CD4-positive, alpha-beta T cell treated with Interferon gamma for 1 hour (primary cell): ENCODE results near the gene BTG2.

Source experiments
- DNase-seq: peaks from one replicate; pipeline ENCODE4 v3.0.0-alpha.2; 2020

The BTG2 gene

DNA sequence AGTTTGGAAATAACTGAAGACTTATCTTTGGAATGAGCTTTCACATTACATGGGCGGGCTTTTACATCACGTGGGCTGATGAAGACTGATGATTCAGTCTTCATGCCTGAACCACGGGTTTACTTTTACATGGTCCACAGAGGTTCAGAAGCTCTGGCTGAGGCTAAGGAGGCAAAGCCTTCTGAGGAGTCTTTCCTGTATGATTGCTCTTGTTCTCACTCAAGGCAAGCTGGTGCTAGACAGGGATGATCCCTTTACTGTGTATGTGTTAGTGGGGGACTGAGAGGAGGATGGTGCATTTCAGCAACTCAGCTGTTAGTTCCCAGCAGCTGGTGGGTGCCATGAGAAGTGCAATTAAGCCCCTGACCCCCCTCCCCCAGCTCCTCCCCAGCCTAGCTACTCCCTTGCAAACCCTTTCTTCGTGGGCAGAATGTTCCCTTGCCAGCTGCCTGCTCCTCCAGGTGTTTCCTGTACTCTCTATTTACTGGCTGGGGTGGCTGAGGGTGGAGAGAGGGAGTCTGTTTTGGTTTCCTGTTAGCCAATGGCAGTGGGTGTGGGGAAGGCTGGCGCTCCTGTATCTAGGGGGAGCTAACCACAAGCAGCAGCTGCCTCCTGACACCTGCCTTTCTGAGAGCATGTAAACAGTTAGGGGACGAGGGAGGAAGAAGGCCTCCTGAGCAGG is 15.4 kb downstream of the BTG2 start:
- peak; percentile 82 for DNase-seq

- DNase-seq = no peak
Observed at GRCh38 chr1:203321273-203322052, 16.1 kb downstream of the BTG2 start.

- no peak for DNase-seq
Observed at GRCh38 chr1:203322500-203323179, 17.3 kb downstream of the BTG2 start.

DNA sequence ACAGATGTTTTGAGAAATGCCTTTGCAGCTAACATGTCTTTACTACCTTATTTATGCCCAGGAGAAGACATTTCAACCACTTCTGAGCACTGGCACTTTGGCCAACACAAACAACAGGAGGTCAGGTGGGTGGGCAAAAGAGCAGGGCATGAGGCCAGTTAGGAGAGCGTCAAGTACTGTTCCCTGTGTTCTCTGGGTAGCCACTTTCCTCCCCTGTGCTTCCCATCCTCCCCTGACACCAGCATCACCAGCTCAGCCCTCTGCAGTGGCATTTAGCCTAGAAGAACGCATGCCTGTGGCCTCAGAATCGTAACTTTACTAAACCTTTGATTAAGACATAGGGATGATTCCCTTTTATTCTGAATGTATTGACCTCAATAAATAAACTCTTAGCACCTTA is 18.3 kb downstream of the BTG2 start:
- no peak for DNase-seq

DNA sequence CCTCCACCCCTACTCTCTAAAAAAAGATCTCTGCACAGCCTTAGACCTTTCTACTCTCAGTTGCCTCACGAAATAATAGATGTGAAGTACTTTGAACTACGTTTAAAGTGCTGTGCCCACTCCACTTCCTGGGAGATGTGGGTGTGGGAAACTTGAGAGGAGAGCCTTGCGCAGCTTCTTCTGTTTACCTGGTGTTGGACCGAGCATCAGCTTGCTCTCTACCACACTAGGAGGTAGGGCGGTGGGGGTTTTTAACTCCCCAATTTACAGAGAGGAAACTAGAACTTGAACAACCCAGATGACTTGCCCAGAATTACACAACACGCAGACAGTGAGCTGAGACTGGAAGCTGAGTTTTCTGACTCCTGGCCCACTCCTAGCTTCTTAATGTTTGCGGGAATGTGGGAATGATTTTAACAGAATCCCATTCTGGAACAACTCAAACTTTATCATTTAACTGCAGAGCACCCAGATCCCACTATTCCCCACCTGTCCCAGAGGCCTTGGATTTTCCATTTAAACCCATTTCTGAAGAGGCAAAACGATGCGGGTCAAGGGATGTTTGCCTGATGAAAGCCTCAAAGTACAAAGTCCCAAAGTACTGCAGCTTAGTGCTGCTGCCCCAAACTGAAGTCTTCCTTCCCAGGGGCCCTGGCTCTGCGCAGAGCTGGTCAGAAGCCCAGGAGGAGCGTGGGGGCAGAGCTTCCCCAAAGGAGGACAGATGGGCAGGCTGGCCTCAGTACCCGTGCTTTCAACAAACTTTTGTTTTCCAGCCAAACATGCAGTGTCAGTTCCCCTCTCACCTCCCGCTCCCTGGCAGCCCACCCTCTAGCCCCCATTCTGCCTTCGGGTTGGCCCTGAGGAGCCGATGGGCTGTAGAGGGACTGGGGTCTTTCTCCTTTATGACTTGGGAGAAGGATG is 19.0 kb downstream of the BTG2 start:
- peak; percentile 61 for DNase-seq

DNA sequence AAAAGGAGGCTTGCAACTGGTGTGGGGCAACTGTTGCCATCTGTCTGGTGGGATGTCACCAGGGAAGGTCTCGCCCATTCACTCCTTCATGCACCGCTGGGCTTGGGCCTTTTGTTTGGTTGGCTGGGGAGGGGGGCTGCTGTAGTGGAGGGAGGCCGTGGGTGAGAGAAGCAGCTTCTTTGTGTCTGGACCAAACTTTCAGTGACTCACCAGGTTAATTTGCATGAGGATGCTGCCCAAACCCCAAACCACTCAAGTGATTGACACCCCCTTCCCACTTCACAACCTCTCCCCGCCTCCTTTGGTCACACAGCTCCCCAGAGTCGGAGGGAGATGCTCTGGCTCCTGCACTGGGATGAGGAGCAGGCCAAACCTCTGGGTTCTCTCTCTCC is 19.7 kb downstream of the BTG2 start:
- peak; percentile 70 for DNase-seq

- peak; percentile 53 for DNase-seq
Observed at GRCh38 chr1:203325418-203326091, 20.2 kb downstream of the BTG2 start.

DNA sequence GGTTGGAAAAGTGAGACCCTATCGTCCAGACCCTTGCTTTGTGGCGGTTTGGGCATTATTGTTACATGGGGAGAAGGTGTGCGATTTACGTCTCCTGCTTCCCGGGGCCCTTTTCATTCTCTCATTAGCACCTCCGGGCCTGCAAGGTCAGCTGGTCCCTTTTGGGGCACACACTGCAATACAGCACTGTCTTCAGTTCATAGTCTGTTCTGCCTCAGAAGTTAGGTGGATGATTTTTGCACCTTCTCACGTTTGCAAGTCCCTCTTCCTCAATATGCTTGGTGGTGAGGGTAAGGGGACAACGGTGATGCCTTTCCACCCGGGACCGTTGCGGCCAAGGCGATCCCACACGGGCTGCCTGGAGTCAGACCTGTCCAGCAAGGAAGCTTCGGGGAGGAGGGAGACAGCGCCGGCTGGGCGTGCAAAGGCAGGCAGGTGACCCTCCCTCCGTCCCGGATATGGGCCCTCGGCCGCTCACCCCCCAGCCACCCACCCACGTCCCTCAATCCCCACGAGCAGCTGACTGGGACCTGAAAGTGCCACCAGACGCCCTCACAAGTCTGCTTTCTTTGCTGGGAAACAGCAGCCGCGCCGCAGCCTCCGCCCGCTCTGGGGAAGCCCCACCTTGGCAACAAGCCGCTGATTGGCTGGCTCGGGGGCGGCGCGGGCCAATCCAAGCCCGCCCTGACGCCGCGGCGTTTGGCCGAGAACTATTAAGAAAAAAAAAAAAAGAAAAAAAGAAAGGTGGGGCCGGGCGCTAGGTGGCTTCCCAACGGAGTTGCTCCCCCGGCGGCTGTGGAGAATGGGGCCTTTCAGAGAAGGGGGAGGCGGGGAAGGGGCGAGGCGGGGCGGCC is 21.7 kb downstream of the BTG2 start:
- peak; percentile 94 for DNase-seq

GRCh38 chr1:203327684-203328457 is 22.6 kb downstream of the BTG2 start:
- peak; percentile 83 for DNase-seq

DNA sequence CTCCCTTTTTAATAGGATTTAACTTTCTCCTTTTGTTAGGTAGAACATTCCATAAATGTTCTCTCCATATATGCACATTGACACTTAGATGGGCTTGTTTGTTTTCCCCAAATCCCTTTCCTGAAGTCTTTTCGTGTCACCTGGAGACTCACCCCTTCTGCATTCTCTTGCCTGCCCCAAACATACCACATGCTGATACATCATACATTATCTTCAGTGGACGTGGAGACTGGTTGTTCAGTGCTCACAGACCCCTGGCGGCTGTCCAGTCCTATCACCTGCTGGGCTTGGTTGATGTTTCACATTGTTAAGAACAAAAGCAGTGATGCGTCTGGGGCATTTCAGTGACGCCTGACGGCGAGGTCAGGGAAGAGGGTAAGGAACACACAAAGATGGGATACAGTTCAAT is 23.4 kb downstream of the BTG2 start:
- no peak for DNase-seq

GRCh38 chr1:203331224-203331623 is 25.9 kb downstream of the BTG2 start:
- no peak for DNase-seq

GRCh38 chr1:203335503-203335902 is 30.2 kb downstream of the BTG2 start:
- no peak for DNase-seq

DNA sequence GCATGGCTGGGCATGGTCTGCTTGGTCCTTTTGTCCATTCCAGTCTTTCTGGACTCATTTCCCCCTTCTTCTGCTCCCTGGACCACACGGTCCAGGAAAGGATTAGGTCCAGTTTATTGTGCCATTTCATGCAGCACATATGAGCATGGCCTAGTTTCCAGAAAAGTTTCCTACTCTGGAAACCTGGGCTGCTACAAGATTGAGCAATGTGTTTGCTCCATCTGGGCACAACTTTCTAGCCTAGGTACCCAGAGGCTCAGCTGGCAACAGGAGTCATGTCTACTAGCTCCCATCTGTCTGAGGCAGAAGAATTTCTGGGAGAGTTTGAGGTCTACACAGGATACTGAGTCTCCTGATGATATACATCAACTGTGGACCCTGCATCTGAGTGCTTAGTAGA is 30.8 kb downstream of the BTG2 start:
- no peak for DNase-seq

DNA sequence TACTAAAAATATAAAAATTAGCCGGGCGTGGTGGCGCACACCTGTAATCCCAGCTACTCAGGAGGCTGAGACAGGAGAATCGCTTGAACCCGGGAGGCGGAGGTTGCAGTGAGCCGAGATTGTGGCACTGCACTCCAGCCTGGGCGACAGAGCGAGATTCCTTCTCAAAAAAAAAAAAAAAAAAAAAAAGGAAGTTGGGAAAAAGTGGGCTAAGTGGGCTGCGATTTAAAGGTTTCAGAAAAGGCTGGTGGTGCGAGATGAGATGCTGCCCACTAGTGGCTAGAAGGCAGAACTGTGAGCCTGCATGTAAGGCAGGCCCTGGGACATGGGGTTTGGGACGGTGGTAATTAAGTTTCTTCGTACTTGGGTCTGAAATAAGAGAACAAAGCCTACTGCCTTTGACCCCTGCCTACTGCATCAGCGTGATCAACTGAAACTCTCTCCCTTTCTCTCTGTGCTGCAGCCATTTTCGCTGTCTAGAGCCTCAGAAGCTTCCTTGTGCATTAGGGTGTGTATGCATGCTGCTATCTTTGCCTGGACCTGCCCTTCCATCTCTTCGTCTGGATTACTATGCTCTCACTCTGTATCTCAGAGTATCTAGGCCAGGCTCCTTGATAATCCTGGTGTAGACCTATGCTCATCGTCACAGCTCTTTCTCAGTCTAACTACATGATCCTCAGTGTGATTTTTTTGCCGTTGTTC is 33.2 kb downstream of the BTG2 start:
- peak; percentile 69 for DNase-seq

- DNase-seq = peak; percentile 61
Observed at GRCh38 chr1:203340112-203340790, 34.9 kb downstream of the BTG2 start.

- DNase-seq = peak; percentile 33
Observed at GRCh38 chr1:203342192-203342940, 37.0 kb downstream of the BTG2 start.

- no peak for DNase-seq
Observed at GRCh38 chr1:203343956-203344754, 38.8 kb downstream of the BTG2 start.
